Activated naive CD8-positive, alpha-beta T cell treated with anti-CD3 and anti-CD28 coated beads, Interleukin-2, amount 10 ng/mL, durations not matched to agents 7 days and 5 days (primary cell): ENCODE results near the gene RNASE8. TPM values are rescaled to one million over a fixed set of nuclear protein-coding genes. Genes with fewer than 3 reads are reported as not detected.

ENCODE experiments used
- ATAC-seq: fragments of 150-1000 bp; cut with Tn5 transposase; one replicate; pipeline ENCODE4 v1.10.0; 2021; ENCODE audit warnings: low read depth, moderate library complexity
- POLR2A ChIA-PET: fragments of 350-600 bp; sonication (Branson Sonifier 250); formaldehyde crosslinking; loops from one replicate; lab custom pipeline; 2021; ENCODE audit warnings: antibody characterized with exemption; lab: Charles Lee
- DNase-seq: peaks from one replicate; pipeline ENCODE4 v3.0.0; 2021
- H3K27ac Mint-ChIP-seq: one replicate; pipeline ENCODE4 v1.8.0; 2022; ENCODE audit warnings: mild to moderate bottlenecking, mixed read lengths
- H3K27me3 Mint-ChIP-seq: one replicate; pipeline ENCODE4 v1.8.0; 2022; ENCODE audit warnings: mild to moderate bottlenecking, moderate library complexity, mixed read lengths
- H3K36me3 Mint-ChIP-seq: one replicate; pipeline ENCODE4 v1.8.0; 2021; ENCODE audit warnings: mild to moderate bottlenecking, mixed read lengths
- H3K4me1 Mint-ChIP-seq: one replicate; pipeline ENCODE4 v1.8.0; 2021; ENCODE audit warnings: mixed read lengths
- H3K4me3 Mint-ChIP-seq: one replicate; pipeline ENCODE4 v1.8.0; 2022; ENCODE audit warnings: mild to moderate bottlenecking, moderate library complexity, mixed read lengths
- H3K9me3 Mint-ChIP-seq: one replicate; pipeline ENCODE4 v1.8.0; 2021; ENCODE audit warnings: mixed read lengths
- total RNA-seq, 2 experiments: library from RNA; stranded (reverse); gene quantifications; one replicate each; pipeline ENCODE4 v1.2.3, GENCODE V29; 2021

The RNASE8 gene
- total RNA-seq, 2 experiments from 2014 or later: not detected

GRCh38 chr14:21050597-21050996 is 7.0 kb upstream of the RNASE8 start:
- POLR2A ChIA-PET: interaction anchor here (0.5 kb wide), 1 partner anchor 38 kb away, joined by 3 read pairs; no protein-coding TSS in a partner anchor
- Mint-ChIP-seq H3K36me3 (no peaks in the 10 kb centered on the region), H3K27me3 (peaks cover 14% of the 10 kb centered on the region)

GRCh38 chr14:21053184-21054122 is 4.2 kb upstream of the RNASE8 start:
- H3K36me3 Mint-ChIP-seq: no peaks in the 10 kb centered on the region
- DNase-seq: no peak
- H3K27me3 Mint-ChIP-seq: peaks cover 8% of the 10 kb centered on the region
- peaks cover 5% of the 10 kb centered on the region for H3K4me1 Mint-ChIP-seq
- no peak overlapping the region for H3K4me3 Mint-ChIP-seq
- POLR2A ChIA-PET: no interaction called here
- H3K27ac Mint-ChIP-seq: no peak overlapping the region
- H3K9me3 Mint-ChIP-seq: no peaks in the 10 kb centered on the region
- no peak for ATAC-seq

More at GRCh38 chr14:21050597-21050996, 7.0 kb upstream of the RNASE8 start:
- DNase-seq (no peak), ATAC-seq (no peak)
- H3K4me1 Mint-ChIP-seq: peaks cover 2% of the 10 kb centered on the region
- H3K4me3 Mint-ChIP-seq: no peak overlapping the region
- no peak overlapping the region for H3K27ac Mint-ChIP-seq
- H3K9me3 Mint-ChIP-seq: no peaks in the 10 kb centered on the region

GRCh38 chr14:21054123-21054767 is 3.4 kb upstream of the RNASE8 start:
- ATAC-seq (no peak), DNase-seq (no peak)
- peaks cover 11% of the 10 kb centered on the region for H3K27me3 Mint-ChIP-seq
- no peaks in the 10 kb centered on the region for H3K9me3 Mint-ChIP-seq
- H3K4me3 Mint-ChIP-seq: no peak overlapping the region
- POLR2A ChIA-PET: no interaction called here
- H3K36me3 Mint-ChIP-seq: no peaks in the 10 kb centered on the region
- peaks cover 5% of the 10 kb centered on the region for H3K4me1 Mint-ChIP-seq
- H3K27ac Mint-ChIP-seq: no peak overlapping the region

- Mint-ChIP-seq H3K9me3 (no peaks in the 10 kb centered on the region), H3K36me3 (no peaks in the 10 kb centered on the region), H3K4me3 (no peak overlapping the region), H3K27ac (no peak overlapping the region), H3K27me3 (peaks cover 8% of the 10 kb centered on the region), H3K4me1 (peaks cover 5% of the 10 kb centered on the region)
- POLR2A ChIA-PET: no interaction called here
- no peak for ATAC-seq
- DNase-seq: no peak
Observed at GRCh38 chr14:21054768-21055145, 2.9 kb upstream of the RNASE8 start.

GRCh38 chr14:21055432-21056117 is 2.0 kb upstream of the RNASE8 start:
- POLR2A ChIA-PET: no interaction called here
- Mint-ChIP-seq H3K36me3 (no peaks in the 10 kb centered on the region), H3K27me3 (peaks cover 11% of the 10 kb centered on the region), H3K4me1 (peaks cover 5% of the 10 kb centered on the region), H3K4me3 (no peak overlapping the region), H3K27ac (no peak overlapping the region), H3K9me3 (no peaks in the 10 kb centered on the region)
- DNase-seq (no peak), ATAC-seq (no peak)

- Mint-ChIP-seq H3K4me3 (no peak overlapping the region), H3K4me1 (peaks cover 5% of the 10 kb centered on the region), H3K27me3 (peaks cover 16% of the 10 kb centered on the region), H3K27ac (no peak overlapping the region), H3K9me3 (no peaks in the 10 kb centered on the region), H3K36me3 (no peaks in the 10 kb centered on the region)
- ATAC-seq (no peak), DNase-seq (no peak)
- POLR2A ChIA-PET: no interaction called here
Observed at GRCh38 chr14:21056520-21057163, 980 bp upstream of the RNASE8 start.

GRCh38 chr14:21058903-21059302 is 1.3 kb downstream of the RNASE8 start:
- Mint-ChIP-seq H3K4me3 (no peak overlapping the region), H3K27ac (no peak overlapping the region), H3K36me3 (no peaks in the 10 kb centered on the region), H3K9me3 (no peaks in the 10 kb centered on the region), H3K27me3 (peaks cover 30% of the 10 kb centered on the region), H3K4me1 (peaks cover 5% of the 10 kb centered on the region)
- DNase-seq (no peak), ATAC-seq (no peak)
- POLR2A ChIA-PET: no interaction called here

GRCh38 chr14:21059842-21060613 is 2.4 kb downstream of the RNASE8 start:
- H3K27ac Mint-ChIP-seq: no peak overlapping the region
- no peak for DNase-seq

GRCh38 chr14:21060614-21061346 is 3.2 kb downstream of the RNASE8 start:
- Mint-ChIP-seq H3K27me3 (peaks cover 42% of the 10 kb centered on the region), H3K27ac (no peak overlapping the region), H3K36me3 (no peaks in the 10 kb centered on the region), H3K9me3 (no peaks in the 10 kb centered on the region), H3K4me1 (peaks cover 3% of the 10 kb centered on the region), H3K4me3 (no peak overlapping the region)
- ATAC-seq: no peak
- POLR2A ChIA-PET: no interaction called here
- no peak for DNase-seq

More at GRCh38 chr14:21059842-21060613, 2.4 kb downstream of the RNASE8 start:
- Mint-ChIP-seq H3K4me1 (peaks cover 3% of the 10 kb centered on the region), H3K36me3 (no peaks in the 10 kb centered on the region), H3K4me3 (no peak overlapping the region), H3K9me3 (no peaks in the 10 kb centered on the region), H3K27me3 (peaks cover 36% of the 10 kb centered on the region)
- POLR2A ChIA-PET: no interaction called here
- no peak for ATAC-seq

- H3K27ac Mint-ChIP-seq: no peak overlapping the region
- POLR2A ChIA-PET: no interaction called here
- H3K4me3 Mint-ChIP-seq: no peak overlapping the region
- DNase-seq (no peak), ATAC-seq (no peak)
- H3K36me3 Mint-ChIP-seq: no peaks in the 10 kb centered on the region
- H3K9me3 Mint-ChIP-seq: no peaks in the 10 kb centered on the region
- H3K27me3 Mint-ChIP-seq: peaks cover 46% of the 10 kb centered on the region
- peaks cover 3% of the 10 kb centered on the region for H3K4me1 Mint-ChIP-seq
Observed at GRCh38 chr14:21061347-21061668, 3.7 kb downstream of the RNASE8 start.

GRCh38 chr14:21063479-21063878 is 5.9 kb downstream of the RNASE8 start:
- POLR2A ChIA-PET: no interaction called here
- no peaks in the 10 kb centered on the region for H3K9me3 Mint-ChIP-seq
- peaks cover 61% of the 10 kb centered on the region for H3K27me3 Mint-ChIP-seq
- no peaks in the 10 kb centered on the region for H3K36me3 Mint-ChIP-seq
- H3K4me1 Mint-ChIP-seq: peaks cover under 1% of the 10 kb centered on the region
- DNase-seq (no peak), ATAC-seq (no peak)
- no peak overlapping the region for H3K27ac Mint-ChIP-seq
- no peak overlapping the region for H3K4me3 Mint-ChIP-seq

- peaks cover 22% of the 10 kb centered on the region for H3K4me1 Mint-ChIP-seq
- no peaks in the 10 kb centered on the region for H3K36me3 Mint-ChIP-seq
- no peak overlapping the region for H3K27ac Mint-ChIP-seq
- DNase-seq: no peak
- peaks cover 80% of the 10 kb centered on the region for H3K27me3 Mint-ChIP-seq
- no peak for ATAC-seq
- no peaks in the 10 kb centered on the region for H3K9me3 Mint-ChIP-seq
- POLR2A ChIA-PET: interaction anchor here (0.8 to 0.9 kb wide), 2 partner anchors 36 to 38 kb away, joined by 3 to 4 read pairs; no protein-coding TSS in a partner anchor
- H3K4me3 Mint-ChIP-seq: no peak overlapping the region
Observed at GRCh38 chr14:21066882-21067502, 9.4 kb downstream of the RNASE8 start.
